AG09319 (cell line): Measurements from ENCODE around the gene CCDC92.

ENCODE experiments used
- DNase-seq: peaks from one replicate; pipeline ENCODE4 v3.0.0-alpha.2; 2010; ENCODE audit warnings: low read depth; ENCODE audit errors: extremely low read depth
- CTCF ChIP-seq: IDR thresholded peaks from 2 replicates; pipeline ENCODE4 v1.5.1; 2011; ENCODE audit warnings: low read depth, mild to moderate bottlenecking, inconsistent platforms, low read length, moderate library complexity

CCDC92 gene

GRCh38 chr12:123962513-123962912 lies 10.1 kb downstream of the CCDC92 start:
- no peak for DNase-seq
- TF ChIP-seq CTCF, result no peak

GRCh38 chr12:123961585-123962345 lies 10.9 kb downstream of the CCDC92 start:
- no peak for TF ChIP-seq CTCF
- DNase-seq, result no peak

GRCh38 chr12:123960856-123961255 lies 11.8 kb downstream of the CCDC92 start:
- DNase-seq, result no peak
- TF ChIP-seq CTCF, result no peak

GRCh38 chr12:123960029-123960735 lies 12.4 kb downstream of the CCDC92 start:
- TF ChIP-seq CTCF, result no peak
- DNase-seq, result no peak

GRCh38 chr12:123958876-123959275 lies 13.8 kb downstream of the CCDC92 start:
- DNase-seq, result no peak
- no peak for TF ChIP-seq CTCF

GRCh38 chr12:123958462-123958861 lies 14.2 kb downstream of the CCDC92 start:
- no peak for TF ChIP-seq CTCF
- DNase-seq, result no peak

GRCh38 chr12:123957196-123957595 lies 15.4 kb downstream of the CCDC92 start:
- no peak for TF ChIP-seq CTCF
- DNase-seq, result no peak
